Endothelial cell of umbilical vein (primary cell): ENCODE results near the gene MAP3K13. TPM values are rescaled to one million over a fixed set of nuclear protein-coding genes. Genes with fewer than 3 reads are reported as not detected.

Experiments used
- BruUV-seq: library from RNA; stranded (reverse); fragments of 400-500 nt; replicated peaks from 2 replicates; lab custom pipeline; 2021; lab: Mats Ljungman, UMichigan
- CTCF ChIA-PET: fragments of 300-600, 350-600 bp; sonication (Branson Sonifier 250); formaldehyde crosslinking; loops from one replicate; lab custom pipeline; 2021; ENCODE audit warnings: antibody characterized with exemption, inconsistent platforms; lab: Charles Lee
- POLR2A ChIA-PET: fragments of 300-600, 350-600 bp; sonication (Branson Sonifier 250); formaldehyde crosslinking; loops from one replicate; lab custom pipeline; 2021; ENCODE audit warnings: antibody characterized with exemption, inconsistent platforms; lab: Charles Lee
- DNase-seq: peaks from one replicate; pipeline ENCODE4 v3.0.0-alpha.2; 2011; ENCODE audit warnings: low read depth, low spot score
- FAIRE-seq: peaks from 2 replicates; lab custom pipeline; 2011; peaks lifted over from hg19 to GRCh38; lab: Jason Lieb, UNC
- H2AFZ ChIP-seq: 2 replicates; pipeline ENCODE4 v1.6.0; 2012; ENCODE audit warnings: low read depth, low read length, control low read depth, inconsistent platforms
- H3K27ac ChIP-seq: 2 replicates; pipeline ENCODE4 v1.5.1; 2011; ENCODE audit warnings: low read depth, mild to moderate bottlenecking, control low read depth, low read length, moderate library complexity; ENCODE audit not compliant: insufficient read depth
- H3K27me3 ChIP-seq, 2 experiments: 2 replicates each; pipeline versions ENCODE4 v1.6.0 to v1.6.1; 2011; ENCODE audit warnings: low read length in 2 of 2, mixed read lengths in 1 of 2; ENCODE audit not compliant: control insufficient read depth in 2 of 2, insufficient read depth in 2 of 2
- H3K36me3 ChIP-seq, 2 experiments: 2 replicates in 1 of 2; 3 replicates in 1 of 2; pipeline ENCODE4 v1.5.1; 2011; ENCODE audit warnings: low read length in 2 of 2, mild to moderate bottlenecking in 1 of 2, moderate library complexity in 1 of 2; ENCODE audit not compliant: control insufficient read depth in 2 of 2, insufficient read depth in 2 of 2; ENCODE audit errors: extremely low read depth in 1 of 2
- H3K4me1 ChIP-seq: 3 replicates; pipeline ENCODE4 v1.5.1; 2011; ENCODE audit warnings: mild to moderate bottlenecking, low read length; ENCODE audit not compliant: control insufficient read depth, insufficient read depth; ENCODE audit errors: extremely low read depth
- H3K4me2 ChIP-seq: 2 replicates; pipeline ENCODE4 v1.6.1; 2011; ENCODE audit warnings: low read length, control low read depth, mixed read lengths; ENCODE audit not compliant: insufficient read depth
- H3K4me3 ChIP-seq, 3 experiments: fragments of 200-600 bp in 1 of 3; sonication (generic), shearing (Covaris generic) in 1 of 3; replicated peaks in 1 of 3; 2 replicates each; pipeline ENCODE4 v1.5.1; 2011 to 2016; ENCODE audit warnings: control low read depth in 3 of 3, low read length in 3 of 3, mild to moderate bottlenecking in 2 of 3, inconsistent platforms in 1 of 3, low read depth in 1 of 3, moderate library complexity in 1 of 3; ENCODE audit not compliant: insufficient read depth in 1 of 3
- H3K79me2 ChIP-seq: 2 replicates; pipeline ENCODE4 v1.6.0; 2012; ENCODE audit warnings: low read length, inconsistent platforms; ENCODE audit not compliant: control insufficient read depth, insufficient read depth
- H3K9ac ChIP-seq: replicated peaks from 2 replicates; pipeline ENCODE3; 2011; ENCODE audit warnings: low read length, control low read depth; ENCODE audit not compliant: insufficient read depth; ENCODE audit errors: extremely low read depth
- H3K9me1 ChIP-seq: replicated peaks from 3 replicates; pipeline ENCODE4 v1.6.0; 2011; ENCODE audit warnings: mild to moderate bottlenecking, low read length; ENCODE audit not compliant: control insufficient read depth, insufficient read depth; ENCODE audit errors: extremely low read depth
- H3K9me3 ChIP-seq: replicated peaks from 2 replicates; pipeline ENCODE4 v1.5.1; 2012; ENCODE audit warnings: low read length, inconsistent platforms; ENCODE audit not compliant: control insufficient read depth, insufficient read depth
- H4K20me1 ChIP-seq: replicated peaks from 2 replicates; pipeline ENCODE3; 2011; ENCODE audit warnings: mild to moderate bottlenecking, low read length; ENCODE audit not compliant: control insufficient read depth, insufficient read depth; ENCODE audit errors: extremely low read depth
- EZH2 ChIP-seq: IDR thresholded peaks from 2 replicates; pipeline ENCODE4 v1.6.1; 2012; ENCODE audit warnings: borderline replicate concordance, low read depth, mild to moderate bottlenecking, moderate library complexity, low read length, inconsistent platforms; ENCODE audit not compliant: severe bottlenecking
- FOS ChIP-seq: IDR thresholded peaks from 2 replicates; pipeline ENCODE4 v1.6.1; 2011; ENCODE audit warnings: mild to moderate bottlenecking, low read length, moderate library complexity, borderline replicate concordance; ENCODE audit not compliant: insufficient read depth
- GATA2 ChIP-seq: IDR thresholded peaks from 2 replicates; pipeline ENCODE4 v1.7.0; 2011; ENCODE audit warnings: low read depth, mild to moderate bottlenecking, moderate library complexity, mixed read lengths, low read length; ENCODE audit not compliant: insufficient read length, insufficient read depth
- JUN ChIP-seq: IDR thresholded peaks from 2 replicates; pipeline ENCODE4 v1.6.1; 2011; ENCODE audit warnings: borderline replicate concordance, low read depth; ENCODE audit not compliant: insufficient read length, insufficient read depth
- MYC ChIP-seq: IDR thresholded peaks from one replicate; pipeline ENCODE4 v1.6.1; 2011; ENCODE audit warnings: mild to moderate bottlenecking, low read depth, low read length
- POLR2A ChIP-seq: IDR thresholded peaks from 2 replicates; pipeline ENCODE4 v1.6.1; 2012; ENCODE audit warnings: low read depth, mild to moderate bottlenecking, control low read depth, low read length
- POLR2AphosphoS5 ChIP-seq: IDR thresholded peaks from 2 replicates; pipeline ENCODE4 v1.6.1; 2012; ENCODE audit warnings: low read depth, mild to moderate bottlenecking, control low read depth, low read length, moderate library complexity; ENCODE audit not compliant: insufficient read depth
- dilution Hi-C: fragments of 300-500 bp; cut with MboI; formaldehyde crosslinking; loops from one replicate; pipeline ENCODE4 v1.15.0; 2019; ENCODE audit warnings: low sequenced_read_pairs; ENCODE audit not compliant: extremely low pct_ligation_motif_present
- intact Hi-C: fragments of 100-400 bp; cut with micrococcal nuclease; formaldehyde crosslinking; loops from one replicate; pipeline ENCODE4 v1.10.0; 2022
- polyA plus RNA-seq, 4 experiments: library from polyadenylated mRNA; depleted of rRNA in 3 of 4; stranded (reverse) in 3 of 4; unstranded in 1 of 4; fragments of >200 nt; gene quantifications; 2 replicates each; pipeline versions ENCODE4 v1.2.1 to v1.2.3, GENCODE V29; 2011 to 2012; ENCODE audit warnings: missing spikeins in 1 of 4
- total RNA-seq: library from RNA; stranded (reverse); gene quantifications from 2 replicates; pipeline ENCODE4 v1.2.3, GENCODE V29; 2021
- TF ChIP-seq, protein P1 (sequence below), 2 donors: IDR thresholded peaks; 1 replicate in 1 of 2; 2 replicates in 1 of 2; pipeline ENCODE4 v1.5.1; 2011; ENCODE audit warnings: low read length in 2 of 2, mild to moderate bottlenecking in 2 of 2, moderate library complexity in 2 of 2, control low read depth in 1 of 2, inconsistent platforms in 1 of 2, low read depth in 1 of 2; ENCODE audit not compliant: insufficient read depth in 1 of 2; ENCODE audit errors: extremely low read depth in 1 of 2
- TF ChIP-seq, protein P2 (sequence below): IDR thresholded peaks from 2 replicates; pipeline ENCODE4 v1.6.1; 2011; ENCODE audit not compliant: insufficient read depth, insufficient read length

MAP3K13 gene
- total and polyA plus RNA-seq, 2 donors (not counting 3 experiments of a cell fraction or from before 2014, with no cell fraction given): 6.2 to 15.4 TPM

DNA sequence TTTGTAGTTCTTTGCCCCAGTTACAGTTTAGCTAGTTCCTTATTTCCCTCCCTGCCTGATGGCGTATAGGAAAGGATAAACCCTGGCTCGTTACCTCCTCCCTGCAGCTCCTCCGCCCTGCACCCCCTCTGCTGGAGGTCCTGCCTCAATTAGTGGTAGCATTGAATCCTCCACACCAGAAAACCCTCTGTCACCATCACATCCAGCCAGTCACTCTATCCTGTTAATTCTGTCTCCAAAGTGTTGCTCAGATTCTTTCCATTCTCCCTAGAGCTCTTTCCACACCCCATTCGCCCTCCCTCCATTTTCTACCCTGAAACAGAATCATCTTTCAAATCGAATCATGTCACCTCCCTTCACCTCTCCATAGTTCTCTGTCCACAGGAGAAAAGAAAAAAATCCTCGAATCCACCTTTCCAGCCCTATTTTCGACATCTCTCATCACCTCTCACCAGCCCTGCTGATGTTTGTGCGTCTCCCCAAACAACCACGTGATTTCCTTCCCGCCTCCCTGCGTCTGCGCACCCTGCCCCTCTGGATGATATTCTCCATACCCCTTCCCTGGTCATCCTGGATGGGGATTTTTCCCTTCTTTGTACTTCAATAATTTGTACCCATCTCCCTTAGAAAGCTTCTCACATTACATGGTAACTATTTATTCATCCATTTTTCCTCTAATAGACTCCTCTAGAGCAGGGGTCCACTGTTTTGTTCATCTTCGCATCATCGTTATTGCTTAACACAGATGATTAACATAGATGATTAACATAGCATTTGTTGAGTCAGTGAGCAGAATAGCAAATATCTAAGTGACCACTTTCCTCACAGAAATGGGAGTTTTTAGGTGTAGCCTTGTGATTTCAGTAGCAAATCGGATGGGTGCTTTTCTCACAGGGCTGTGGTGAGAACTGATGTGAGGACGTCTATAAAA, 37.1 kb downstream of the MAP3K13 start:
- ChIA-PET POLR2A (no interaction called here), CTCF (no interaction called here)
- Histone ChIP-seq H3K9ac (no peak overlapping the region), H3K4me2 (no peak overlapping the region), H3K27me3 (no peaks in the 10 kb centered on the region), H3K9me1 (no peaks in the 10 kb centered on the region), H3K4me1 (no peaks in the 10 kb centered on the region), H3K79me2 (no peaks in the 10 kb centered on the region), H4K20me1 (no peaks in the 10 kb centered on the region), H2AFZ (no peak overlapping the region), H3K36me3 (no peaks in the 10 kb centered on the region), H3K27ac (no peak overlapping the region), H3K4me3 (no peak overlapping the region), H3K9me3 (no peaks in the 10 kb centered on the region)
- DNase-seq (no peak), FAIRE-seq (no peak)
- dilution Hi-C loops: no loop called here
- intact Hi-C loops: no loop called here
- no peak for TF ChIP-seq POLR2AphosphoS5
- TF ChIP-seq, protein P1, sequence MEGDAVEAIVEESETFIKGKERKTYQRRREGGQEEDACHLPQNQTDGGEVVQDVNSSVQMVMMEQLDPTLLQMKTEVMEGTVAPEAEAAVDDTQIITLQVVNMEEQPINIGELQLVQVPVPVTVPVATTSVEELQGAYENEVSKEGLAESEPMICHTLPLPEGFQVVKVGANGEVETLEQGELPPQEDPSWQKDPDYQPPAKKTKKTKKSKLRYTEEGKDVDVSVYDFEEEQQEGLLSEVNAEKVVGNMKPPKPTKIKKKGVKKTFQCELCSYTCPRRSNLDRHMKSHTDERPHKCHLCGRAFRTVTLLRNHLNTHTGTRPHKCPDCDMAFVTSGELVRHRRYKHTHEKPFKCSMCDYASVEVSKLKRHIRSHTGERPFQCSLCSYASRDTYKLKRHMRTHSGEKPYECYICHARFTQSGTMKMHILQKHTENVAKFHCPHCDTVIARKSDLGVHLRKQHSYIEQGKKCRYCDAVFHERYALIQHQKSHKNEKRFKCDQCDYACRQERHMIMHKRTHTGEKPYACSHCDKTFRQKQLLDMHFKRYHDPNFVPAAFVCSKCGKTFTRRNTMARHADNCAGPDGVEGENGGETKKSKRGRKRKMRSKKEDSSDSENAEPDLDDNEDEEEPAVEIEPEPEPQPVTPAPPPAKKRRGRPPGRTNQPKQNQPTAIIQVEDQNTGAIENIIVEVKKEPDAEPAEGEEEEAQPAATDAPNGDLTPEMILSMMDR (IDR thresholded peaks at IDR 0.05; ENCODE audit: extremely low read depth in 1 of 2, insufficient read depth in 1 of 2, low read depth in 1 of 2, low read length in 2 of 2): no peak
- no TSS peak for BruUV-seq

DNA sequence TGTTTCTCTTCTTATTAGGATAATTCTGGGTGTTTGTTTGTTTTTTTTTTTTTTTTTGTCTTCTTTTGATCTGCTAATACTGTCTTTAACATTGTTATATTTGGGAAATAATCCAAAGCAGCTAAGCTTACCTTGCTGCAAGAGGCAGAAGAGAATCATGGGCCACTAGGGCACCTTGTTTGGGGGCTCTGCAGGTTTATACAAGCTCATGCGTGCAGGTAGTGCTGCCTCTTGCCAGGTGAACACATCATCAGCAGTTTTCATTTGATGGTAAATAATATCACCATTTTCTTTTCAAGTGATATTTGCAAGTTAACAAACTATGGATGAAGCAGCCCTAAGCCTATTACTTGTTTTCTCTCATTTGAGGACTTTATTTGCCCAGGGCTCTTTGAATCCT, 37.9 kb downstream of the MAP3K13 start:
- ChIA-PET CTCF (no interaction called here), POLR2A (no interaction called here)
- intact Hi-C loops (no loop called here), dilution Hi-C loops (no loop called here)
- FAIRE-seq (no peak), DNase-seq (no peak)
- H3K36me3 ChIP-seq: no peaks in the 10 kb centered on the region
- H3K4me1 ChIP-seq: no peaks in the 10 kb centered on the region
- no peaks in the 10 kb centered on the region for H3K9me1 ChIP-seq
- no peaks in the 10 kb centered on the region for H3K79me2 ChIP-seq
- no peak overlapping the region for H3K9ac ChIP-seq
- no peaks in the 10 kb centered on the region for H3K27me3 ChIP-seq
- TF ChIP-seq POLR2AphosphoS5 (no peak), JUN (no peak), EZH2 (no peak), MYC (no peak), GATA2 (no peak), POLR2A (no peak), FOS (no peak)
- TF ChIP-seq, protein P1 (IDR thresholded peaks at IDR 0.05; ENCODE audit: extremely low read depth in 1 of 2, insufficient read depth in 1 of 2, low read depth in 1 of 2, low read length in 2 of 2): no peak
- TF ChIP-seq, protein P2, sequence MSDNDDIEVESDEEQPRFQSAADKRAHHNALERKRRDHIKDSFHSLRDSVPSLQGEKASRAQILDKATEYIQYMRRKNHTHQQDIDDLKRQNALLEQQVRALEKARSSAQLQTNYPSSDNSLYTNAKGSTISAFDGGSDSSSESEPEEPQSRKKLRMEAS: no peak
- no peak overlapping the region for H3K4me2 ChIP-seq
- no TSS peak for BruUV-seq
- no peak overlapping the region for H3K4me3 ChIP-seq
- H2AFZ ChIP-seq: no peak overlapping the region
- H4K20me1 ChIP-seq: no peaks in the 10 kb centered on the region
- no peaks in the 10 kb centered on the region for H3K9me3 ChIP-seq
- no peak overlapping the region for H3K27ac ChIP-seq
